GM19238 (cell line): ENCODE measurements around the gene MYB.

Experiments used
- DNase-seq: peaks from one replicate; pipeline ENCODE4 v3.0.0; 2011; ENCODE audit warnings: low spot score; ENCODE audit not compliant: insufficient read length

Gene MYB

DNA sequence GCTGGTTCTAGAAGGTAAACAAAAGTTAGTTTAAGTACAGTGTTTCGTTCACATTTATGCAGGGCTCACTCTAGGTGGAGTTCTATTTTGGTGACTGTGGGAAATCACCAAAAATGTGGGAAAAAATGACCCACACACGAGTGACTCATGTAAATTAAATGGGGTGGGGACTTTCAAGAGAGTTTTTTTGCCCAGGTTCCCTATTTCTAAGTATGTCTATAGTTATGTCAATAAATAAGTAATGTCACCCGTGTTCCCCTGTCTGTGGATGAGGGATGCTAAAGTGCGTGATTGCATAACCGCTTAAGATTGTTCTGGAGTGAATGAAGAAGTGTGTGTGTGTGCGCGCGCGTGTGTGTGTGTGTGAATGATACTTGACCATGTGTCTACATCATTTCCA lies 69.1 kb downstream of the MYB start:
- DNase-seq: no peak

DNA sequence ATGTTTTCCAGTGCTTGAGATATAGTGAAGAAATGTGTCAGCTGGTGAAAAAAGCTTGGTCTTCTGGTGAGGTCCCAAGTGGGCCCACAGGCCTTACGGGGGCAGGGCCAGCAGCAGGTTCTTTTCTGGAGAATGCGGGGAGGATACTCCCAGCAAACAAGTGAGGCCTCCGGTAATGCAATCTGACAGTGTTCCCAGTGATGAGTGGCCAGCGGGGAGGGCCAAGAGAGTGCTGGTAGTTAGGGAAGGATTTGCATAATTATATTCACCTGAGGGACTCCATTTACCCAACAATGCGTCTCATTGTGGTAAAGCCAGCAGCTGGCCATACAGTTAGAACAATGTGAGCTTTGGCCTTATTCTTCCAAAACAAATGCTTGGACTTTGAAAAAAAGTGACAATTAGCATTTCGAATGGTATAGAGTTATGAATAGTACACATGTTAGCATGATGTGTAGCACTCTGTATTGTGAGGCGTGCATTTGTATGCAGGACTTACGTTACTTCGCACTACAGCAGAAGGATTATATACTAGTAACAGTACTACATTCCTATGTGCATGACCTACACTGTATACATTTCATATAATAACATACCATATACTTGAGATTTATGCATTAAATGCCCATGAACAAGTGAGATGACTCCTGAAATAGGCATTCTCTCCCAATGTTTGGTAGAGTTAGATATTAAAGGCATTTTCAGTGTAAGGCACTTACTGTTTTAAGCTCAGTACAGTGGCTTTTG lies 69.8 kb downstream of the MYB start:
- no peak for DNase-seq

DNA sequence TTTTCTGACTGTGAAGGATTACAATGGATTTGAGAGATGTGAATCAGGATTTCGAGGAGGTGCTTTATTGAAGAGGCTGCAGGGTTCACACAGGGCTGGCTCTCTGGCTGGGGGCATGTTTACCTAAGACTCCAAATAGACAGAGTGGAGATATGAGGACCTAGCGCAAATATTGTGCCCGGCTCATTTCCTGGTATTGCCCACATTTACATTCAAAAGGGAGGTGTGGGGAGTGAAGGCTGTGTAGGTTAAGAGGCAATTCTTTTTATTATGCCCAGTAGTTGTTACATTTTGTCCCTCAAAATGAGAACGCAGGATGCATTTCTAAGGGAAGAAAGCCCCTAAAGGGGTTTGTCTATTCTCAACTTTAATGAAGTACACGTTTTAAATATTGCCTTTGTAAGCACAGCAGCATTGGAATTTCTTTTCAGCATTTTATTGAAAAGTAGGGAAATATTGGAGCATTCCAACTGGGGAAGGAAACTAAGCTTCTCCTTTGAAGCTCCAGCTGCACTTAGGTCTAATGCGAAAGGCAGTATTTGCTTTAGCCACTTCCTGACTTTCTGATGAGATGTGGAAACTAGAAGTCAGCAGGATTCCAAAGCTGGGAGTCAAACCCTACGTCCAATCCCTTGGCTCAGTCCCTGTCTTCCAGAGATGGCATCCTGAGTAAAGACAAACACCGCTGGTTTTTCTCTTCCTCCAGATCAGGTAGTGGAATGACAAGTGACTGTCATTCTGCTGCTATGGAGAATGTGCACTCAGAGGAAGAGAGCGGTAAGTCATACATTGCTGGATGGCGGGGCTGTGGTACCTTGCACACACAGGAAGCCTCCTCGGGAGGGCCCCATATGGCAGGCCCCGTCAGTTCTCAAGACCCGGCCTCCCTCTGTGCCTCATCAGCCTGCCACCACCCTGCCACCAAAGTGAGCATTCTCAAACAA lies 70.7 kb downstream of the MYB start:
- DNase-seq: no peak

DNA sequence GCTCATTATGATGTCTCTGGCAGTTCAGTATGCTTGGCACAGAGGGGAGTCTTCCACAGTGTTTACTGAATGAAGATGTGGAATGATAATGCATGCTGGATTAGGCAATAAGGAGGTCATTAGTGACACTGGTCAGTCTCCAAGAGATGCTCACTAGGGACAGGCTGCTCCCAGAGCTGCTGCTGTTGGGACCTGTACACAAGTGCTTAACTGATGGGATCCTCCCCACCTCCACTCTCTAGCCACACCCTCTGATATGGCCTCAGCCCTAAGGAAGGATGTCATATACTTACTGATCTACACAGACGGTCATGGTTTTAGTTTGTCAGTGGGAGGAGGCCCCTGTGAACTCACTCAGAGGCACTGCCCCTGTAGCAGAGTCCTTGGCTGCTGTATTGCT lies 73.4 kb downstream of the MYB start:
- no peak for DNase-seq

DNA sequence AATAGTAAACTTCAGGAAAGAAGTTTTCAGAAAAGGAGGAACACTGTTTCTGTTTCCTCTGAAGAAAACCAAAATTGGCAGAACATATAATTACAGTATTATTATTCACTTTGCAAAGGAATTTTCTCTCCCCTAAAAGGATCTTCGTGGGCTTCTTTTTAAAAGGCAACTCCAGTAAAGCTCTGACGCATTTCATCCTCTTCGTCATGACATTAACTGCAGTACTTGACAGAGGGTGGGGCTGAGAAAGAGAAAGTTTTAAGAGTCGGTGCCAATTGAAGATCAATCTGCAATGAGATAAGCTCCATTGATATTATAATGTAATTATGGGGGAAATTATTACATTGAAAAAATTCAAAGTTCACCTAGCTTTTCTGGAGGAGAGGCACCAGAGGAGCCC lies 75.8 kb downstream of the MYB start:
- DNase-seq: no peak

DNA sequence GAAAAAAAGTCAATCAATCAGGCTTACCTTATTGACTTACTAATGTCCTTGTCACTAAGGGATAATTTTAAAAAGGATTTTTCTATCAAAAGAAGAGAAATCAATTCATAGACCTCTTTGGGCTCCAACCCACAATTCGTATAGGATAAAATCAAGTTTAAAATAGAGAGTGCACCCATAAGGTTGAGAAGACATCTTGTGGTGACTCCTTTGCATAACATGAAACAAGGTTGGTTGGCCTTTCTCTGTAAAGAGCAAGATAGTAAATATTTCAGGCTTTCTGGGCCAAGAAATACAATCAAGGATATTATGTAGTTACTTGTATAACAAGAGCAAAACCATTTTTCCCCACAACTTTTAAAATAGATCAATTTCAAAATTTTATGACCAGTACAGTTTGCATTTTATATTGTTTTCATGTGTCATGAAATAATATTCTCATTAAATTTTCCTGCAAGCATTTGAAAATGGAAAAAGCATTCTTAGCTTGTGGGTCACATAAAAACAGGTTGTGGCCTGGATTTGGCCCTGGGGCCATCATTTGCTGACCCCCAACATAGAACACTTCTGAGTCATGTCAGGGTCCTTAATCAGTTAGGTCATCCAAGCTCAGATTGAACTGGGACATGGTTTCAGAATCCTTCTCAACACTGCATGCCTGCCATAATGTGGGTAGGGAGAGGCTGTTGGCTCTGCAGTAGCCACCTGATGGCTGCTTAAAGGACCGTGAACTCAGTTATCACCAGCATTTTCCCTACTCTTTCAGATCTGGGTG lies 76.7 kb downstream of the MYB start:
- no peak for DNase-seq

DNA sequence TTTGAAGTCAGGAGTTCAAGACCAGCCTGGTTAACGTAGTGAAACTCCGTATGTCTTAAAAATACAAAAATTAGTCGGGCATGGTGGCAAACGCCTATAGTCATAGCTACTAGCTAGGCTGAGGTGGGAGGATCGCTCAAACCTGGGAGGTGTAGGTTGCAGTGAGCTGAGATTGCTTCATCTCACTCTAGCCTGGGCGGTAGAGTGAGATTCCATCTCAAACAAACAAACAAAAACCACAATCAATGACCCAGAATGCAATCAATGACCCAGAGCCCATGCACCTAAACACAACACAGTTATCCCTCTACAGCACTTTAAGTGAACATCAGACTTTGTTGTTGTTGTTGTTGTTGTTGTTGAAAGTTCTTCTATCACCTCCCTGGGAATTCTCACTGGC lies 77.9 kb downstream of the MYB start:
- DNase-seq: no peak

DNA sequence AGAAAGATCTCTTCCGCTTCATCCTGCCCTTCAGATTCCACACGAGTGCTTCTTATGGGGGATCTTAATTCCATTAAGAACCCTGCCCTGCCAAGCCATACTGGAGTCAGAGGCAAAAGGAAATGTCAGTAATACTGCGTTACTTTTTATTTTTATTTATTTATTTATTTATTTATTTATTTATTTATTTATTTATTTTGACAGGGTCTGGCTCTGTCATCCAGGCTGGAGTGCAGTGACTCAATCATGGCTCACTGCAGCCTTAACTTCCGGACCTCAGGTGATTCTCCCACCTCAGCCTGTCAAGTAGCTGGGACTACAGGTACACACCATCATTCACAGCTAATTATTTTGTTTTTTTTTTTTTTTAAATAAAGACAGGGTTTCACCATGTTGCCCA lies 79.5 kb downstream of the MYB start:
- no peak for DNase-seq

DNA sequence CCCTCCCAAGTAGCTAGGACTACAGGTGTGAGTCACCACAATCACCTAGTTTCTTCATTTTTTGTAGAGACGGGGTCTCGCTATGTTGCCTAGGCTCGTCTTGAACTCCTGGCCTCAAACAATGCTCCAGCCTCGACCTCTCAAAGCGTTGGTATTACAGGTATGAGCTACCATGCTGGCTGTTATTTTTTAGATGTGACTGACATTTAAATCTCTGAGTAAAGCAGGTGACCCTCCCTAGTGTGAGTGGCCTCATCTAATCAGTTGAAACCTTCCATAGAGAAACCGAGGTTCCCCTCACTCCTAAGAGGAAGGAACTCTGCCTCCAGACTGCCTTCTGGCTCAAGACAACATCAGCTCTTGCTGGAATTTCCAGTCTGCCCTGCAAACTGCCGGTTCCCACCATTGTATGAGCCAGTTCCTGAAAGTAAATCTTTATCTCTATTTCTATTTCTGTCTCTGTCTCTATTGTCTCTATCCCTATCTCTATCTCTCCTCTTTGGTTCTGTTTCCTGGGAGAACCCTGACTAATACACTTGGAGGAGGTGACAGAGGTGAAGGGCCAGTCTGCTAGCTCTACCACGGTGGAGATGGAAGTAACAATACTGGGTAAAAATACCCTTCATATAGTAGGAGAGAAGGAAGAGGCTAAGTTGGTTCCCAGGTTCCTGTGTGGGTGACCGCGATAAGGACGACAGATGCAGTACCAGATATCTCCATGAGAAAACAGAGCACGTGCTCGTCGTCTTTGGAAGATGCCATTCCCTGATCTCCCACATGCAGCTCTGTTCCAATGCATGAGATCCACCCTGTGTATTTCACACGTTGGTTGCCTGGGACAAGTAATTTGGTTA lies 81.0 kb downstream of the MYB start:
- no peak for DNase-seq

DNA sequence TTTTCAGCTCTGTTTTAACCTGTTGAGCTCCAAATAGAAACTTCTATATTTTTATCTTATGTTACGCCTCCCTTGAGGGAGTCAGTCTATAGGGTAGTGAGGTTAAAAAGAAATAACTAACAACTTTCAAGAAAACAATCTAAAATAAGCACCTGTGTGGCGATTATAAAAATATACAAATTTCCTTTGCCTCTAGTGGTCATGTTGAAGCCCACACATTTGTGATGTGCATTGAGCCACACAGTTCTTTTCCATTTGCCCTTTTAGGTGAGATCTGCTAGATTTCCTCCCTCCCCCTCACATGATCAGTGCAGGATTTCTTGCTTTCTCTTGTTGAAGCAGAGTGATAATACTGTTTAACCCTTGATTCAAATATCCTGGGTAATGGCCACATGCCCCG lies 84.2 kb downstream of the MYB start:
- DNase-seq: no peak

DNA sequence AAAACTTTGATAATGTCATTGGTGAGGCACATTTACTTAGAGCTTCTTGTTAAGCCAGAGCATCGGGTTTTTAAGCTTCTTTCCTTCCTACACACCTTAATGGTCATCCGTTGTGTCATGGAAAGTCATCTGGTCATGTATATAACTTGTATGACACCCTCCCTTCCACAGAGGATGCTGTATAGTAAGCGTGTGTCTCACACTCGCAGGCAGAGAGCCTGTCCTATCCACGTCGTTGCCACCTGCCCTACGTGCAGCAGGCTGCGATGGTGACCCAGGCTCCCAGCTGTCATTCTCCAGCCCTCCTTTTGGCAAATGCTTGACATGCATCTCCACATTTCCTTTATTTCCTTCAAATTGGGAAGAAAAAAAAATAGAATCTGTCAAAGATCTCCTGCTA lies 85.6 kb downstream of the MYB start:
- no peak for DNase-seq

DNA sequence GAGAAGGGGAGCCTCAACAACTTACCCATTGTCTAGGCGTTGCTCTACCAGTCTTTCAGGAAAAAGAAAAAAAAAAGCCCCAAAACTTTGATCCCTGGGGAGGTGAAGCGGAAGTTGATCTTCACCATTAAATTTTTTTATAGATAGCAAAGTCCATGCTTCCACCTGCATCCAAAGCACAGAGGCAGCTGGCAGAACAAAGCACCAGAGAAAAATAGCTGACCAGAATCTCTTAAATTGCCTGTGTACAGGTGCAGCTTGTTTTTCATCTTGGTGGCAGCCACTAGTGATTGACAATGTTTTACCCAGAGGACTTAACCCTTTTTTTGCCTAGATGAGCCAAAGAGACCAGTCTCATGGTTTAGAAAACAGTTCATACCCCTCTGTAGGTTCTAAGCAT lies 86.0 kb downstream of the MYB start:
- no peak for DNase-seq

DNA sequence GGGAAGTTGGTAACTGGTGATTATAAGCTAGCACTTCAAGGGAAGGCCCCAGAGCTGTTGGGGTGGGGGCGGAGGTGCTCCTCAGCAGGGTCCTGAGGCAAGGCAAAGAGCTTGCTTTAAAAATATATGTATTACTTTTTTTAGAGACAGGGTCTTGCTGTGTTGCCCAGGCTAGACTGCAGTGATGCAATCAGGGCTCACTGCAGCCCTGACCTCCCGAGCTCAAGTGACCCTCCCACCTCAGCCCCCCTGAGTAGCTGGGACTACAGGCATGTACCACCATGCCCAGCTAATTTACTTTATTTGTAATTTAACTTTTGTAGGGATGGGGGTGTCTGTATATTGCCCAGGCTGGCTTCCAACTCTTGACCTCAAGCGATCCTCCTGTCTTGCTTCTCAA lies 87.2 kb downstream of the MYB start:
- no peak for DNase-seq

DNA sequence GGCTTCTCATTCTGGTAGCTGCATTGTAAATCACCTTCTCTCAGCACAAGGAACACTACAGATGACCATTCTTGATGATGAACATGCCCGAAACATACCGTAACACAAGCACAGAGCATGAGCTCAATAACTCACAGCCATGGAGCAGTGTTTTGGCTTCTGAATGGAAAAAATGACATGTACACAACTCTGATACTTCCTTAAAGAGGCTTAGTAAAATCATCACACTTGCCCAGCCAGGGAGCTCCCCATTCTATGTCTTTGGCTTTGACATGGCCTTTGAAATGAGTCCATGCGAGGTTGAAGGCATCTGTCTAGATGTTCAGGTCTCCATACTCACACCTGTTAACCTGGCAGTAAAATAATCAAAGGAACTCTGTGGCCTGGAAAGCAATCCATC lies 87.6 kb downstream of the MYB start:
- DNase-seq: no peak
